ENCODE measurements around the gene TMPRSS11A. TPM values are rescaled to one million over a fixed set of nuclear protein-coding genes. Genes with fewer than 3 reads are reported as not detected.

TMPRSS11A gene
- total RNA-seq, 3 donors from 2014 or later = not detected

DNA sequence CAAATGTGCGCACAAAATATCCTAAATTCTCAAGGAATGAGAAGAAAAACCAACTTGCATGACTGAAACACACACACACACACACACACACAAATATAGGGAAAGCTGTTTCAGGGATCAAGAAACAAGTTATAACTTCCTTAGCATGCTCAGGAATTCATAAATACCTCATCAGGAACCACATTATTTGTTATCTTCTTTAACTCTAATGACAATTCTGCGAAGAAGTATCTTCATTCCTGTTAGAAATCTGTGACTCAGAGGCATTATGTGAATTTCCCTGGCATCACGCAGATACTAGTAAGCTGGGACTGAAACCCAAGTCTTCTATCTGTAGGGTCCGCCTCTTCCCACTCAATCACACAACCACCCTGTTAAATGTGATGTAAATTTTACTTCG, 30.3 kb downstream of the TMPRSS11A start:
- peaks cover 5% of the 10 kb centered on the region for H3K27me3 Mint-ChIP-seq (ENCODE audit: low read depth)
- DNase-seq (no peak), ATAC-seq (no peak)

DNA sequence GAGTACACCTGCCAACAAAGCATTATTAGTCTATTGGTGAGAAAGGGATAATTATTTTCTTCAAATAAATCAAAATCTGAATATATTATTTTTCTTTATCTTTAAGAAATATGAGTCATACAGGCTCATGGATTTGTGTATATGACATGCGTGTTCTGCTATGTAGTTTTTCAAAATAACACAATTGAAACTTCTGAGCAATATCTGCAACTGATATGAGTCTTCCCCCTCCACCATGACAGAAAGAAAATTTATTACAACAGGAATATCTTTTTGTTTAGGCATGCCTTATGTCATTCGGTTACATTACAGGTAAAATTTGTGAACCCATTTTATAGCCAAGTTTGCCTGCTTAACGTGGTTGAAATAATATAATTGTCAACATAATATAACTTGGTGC, 32.0 kb downstream of the TMPRSS11A start:
- DNase-seq (no peak), ATAC-seq (no peak)
- Mint-ChIP-seq H3K36me3 (ENCODE audit: insufficient read depth) (no peaks in the 10 kb centered on the region), H3K9me3 (no peaks in the 10 kb centered on the region), H3K27me3 (ENCODE audit: low read depth) (peaks cover 5% of the 10 kb centered on the region), H3K4me1 (ENCODE audit: low read depth) (no peaks in the 10 kb centered on the region), H3K4me3 (no peak overlapping the region)

More for the DNA sequence above, 30.3 kb downstream of the TMPRSS11A start:
- Mint-ChIP-seq H3K4me1 (ENCODE audit: low read depth) (no peaks in the 10 kb centered on the region), H3K4me3 (no peak overlapping the region), H3K36me3 (ENCODE audit: insufficient read depth) (no peaks in the 10 kb centered on the region), H3K9me3 (no peaks in the 10 kb centered on the region)

DNA sequence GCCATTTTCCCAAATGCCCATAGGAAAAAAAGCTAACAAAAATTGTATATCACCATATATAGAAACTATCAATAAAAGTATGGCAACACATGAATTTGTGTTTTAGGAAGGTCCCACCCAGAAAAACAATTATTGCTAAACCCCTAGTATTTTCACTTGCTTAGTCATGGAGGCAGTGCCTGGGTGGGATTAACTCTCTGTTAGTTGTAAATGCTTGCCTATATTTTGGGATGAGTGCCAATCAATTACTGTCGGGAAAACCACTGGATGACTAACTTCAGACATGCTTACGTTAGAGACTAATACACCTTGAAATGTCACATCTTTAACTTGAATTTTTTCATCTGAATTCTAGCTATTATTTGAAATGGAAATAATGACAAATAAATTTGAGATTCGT, 33.9 kb downstream of the TMPRSS11A start:
- H3K27me3 Mint-ChIP-seq (ENCODE audit: low read depth) = peaks cover 5% of the 10 kb centered on the region
- no peaks in the 10 kb centered on the region for H3K4me1 Mint-ChIP-seq (ENCODE audit: low read depth)
- H3K4me3 Mint-ChIP-seq = no peak overlapping the region

DNA sequence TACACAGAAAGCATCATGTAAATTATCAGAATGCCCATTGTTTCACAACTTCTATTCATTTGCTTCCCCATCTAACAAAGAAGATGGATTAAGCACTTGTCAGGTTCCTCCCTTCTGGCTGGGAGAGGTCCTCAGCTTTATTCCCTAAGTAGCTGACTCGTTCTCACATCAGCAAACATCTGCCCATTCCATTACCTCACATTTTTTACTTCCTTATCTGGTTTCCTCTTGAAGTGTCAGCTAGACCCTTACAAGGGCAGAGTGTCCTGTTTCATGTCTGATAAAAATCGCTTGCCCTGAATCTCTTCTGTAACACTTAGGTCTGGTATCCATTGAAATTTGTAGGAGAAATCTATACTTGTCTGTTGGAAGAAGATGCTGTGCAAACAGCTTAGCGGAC, 34.7 kb downstream of the TMPRSS11A start:
- Mint-ChIP-seq H3K36me3 (ENCODE audit: insufficient read depth) (no peaks in the 10 kb centered on the region), H3K27me3 (ENCODE audit: low read depth) (peaks cover 5% of the 10 kb centered on the region), H3K4me3 (no peak overlapping the region), H3K9me3 (peaks cover 5% of the 10 kb centered on the region), H3K4me1 (ENCODE audit: low read depth) (no peaks in the 10 kb centered on the region)
- no peak for DNase-seq
- ATAC-seq = no peak

More for the DNA sequence above, 33.9 kb downstream of the TMPRSS11A start:
- H3K9me3 Mint-ChIP-seq = peaks cover 2% of the 10 kb centered on the region
- DNase-seq (no peak), ATAC-seq (no peak)
- no peaks in the 10 kb centered on the region for H3K36me3 Mint-ChIP-seq (ENCODE audit: insufficient read depth)

DNA sequence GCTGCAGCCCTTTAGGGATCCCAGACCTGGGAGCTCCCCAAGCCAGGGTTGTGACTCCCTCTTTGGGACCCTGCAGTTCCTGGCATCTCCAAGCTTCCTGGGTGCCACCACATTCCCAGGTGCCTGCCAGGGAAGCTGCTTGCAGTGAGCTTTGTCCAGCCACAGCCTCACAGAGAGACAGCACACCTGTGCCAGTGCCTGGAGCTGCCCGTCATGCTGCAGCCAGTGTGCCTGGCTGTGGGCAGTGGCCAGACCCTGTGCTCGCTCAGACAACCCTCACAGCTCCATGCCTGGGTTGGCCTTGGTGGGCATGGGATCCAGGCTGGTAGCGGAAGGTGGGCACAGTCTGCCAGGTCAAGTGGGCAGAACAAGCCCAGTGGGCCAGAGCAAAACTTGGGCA, 36.0 kb downstream of the TMPRSS11A start:
- Mint-ChIP-seq H3K36me3 (ENCODE audit: insufficient read depth) (no peaks in the 10 kb centered on the region), H3K27me3 (ENCODE audit: low read depth) (peaks cover 3% of the 10 kb centered on the region), H3K4me1 (ENCODE audit: low read depth) (no peaks in the 10 kb centered on the region), H3K4me3 (no peak overlapping the region), H3K9me3 (peaks cover 5% of the 10 kb centered on the region)
- no peak for DNase-seq
- ATAC-seq = no peak

DNA sequence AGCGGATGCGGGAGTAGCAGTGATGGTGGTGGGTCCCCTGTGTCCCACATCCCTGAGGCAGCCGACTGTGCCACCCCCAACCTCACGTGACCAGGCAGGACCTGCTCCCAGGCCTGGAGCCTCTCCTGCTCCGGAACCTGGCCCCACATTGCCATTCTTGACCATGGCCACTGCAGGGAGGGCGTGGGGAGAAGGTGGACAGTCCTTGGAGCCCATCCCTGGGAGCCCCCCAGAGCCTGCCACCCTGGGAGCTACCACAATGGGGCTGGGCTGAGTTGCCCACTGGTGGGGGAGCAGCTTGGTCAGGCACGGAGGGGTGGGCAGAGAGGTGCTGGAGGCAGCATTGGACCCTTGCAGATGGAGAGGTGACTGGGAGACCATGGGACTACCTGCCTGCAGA, 36.8 kb downstream of the TMPRSS11A start:
- H3K4me1 Mint-ChIP-seq (ENCODE audit: low read depth) = no peaks in the 10 kb centered on the region
- ATAC-seq = no peak
- no peak overlapping the region for H3K4me3 Mint-ChIP-seq
- DNase-seq = no peak
- H3K9me3 Mint-ChIP-seq = peaks cover 5% of the 10 kb centered on the region
- peaks cover 3% of the 10 kb centered on the region for H3K27me3 Mint-ChIP-seq (ENCODE audit: low read depth)
- no peaks in the 10 kb centered on the region for H3K36me3 Mint-ChIP-seq (ENCODE audit: insufficient read depth)

DNA sequence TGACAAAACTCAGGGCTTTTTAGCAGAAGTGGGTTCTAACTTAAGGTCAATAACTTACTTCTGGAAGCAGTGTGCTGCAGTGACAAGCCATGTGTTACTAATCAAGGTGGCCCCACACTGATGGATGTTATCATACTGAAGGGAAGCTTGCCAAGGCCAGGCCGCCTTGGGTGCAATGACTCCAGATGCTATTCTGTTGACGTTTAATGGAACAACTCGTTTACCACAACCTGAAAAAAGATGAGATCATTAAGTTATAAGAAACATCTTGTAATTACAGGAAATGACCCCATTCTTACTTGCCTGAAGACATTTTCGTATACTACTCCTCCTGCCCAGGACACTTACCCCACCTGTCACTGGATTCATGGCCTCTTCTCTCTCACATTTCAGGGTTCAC, 40.6 kb downstream of the TMPRSS11A start:
- no peaks in the 10 kb centered on the region for H3K36me3 Mint-ChIP-seq (ENCODE audit: insufficient read depth)
- no peaks in the 10 kb centered on the region for H3K4me1 Mint-ChIP-seq (ENCODE audit: low read depth)
- no peak overlapping the region for H3K4me3 Mint-ChIP-seq
- peaks cover 5% of the 10 kb centered on the region for H3K9me3 Mint-ChIP-seq
- DNase-seq = no peak
- H3K27me3 Mint-ChIP-seq (ENCODE audit: low read depth) = peaks cover 2% of the 10 kb centered on the region
- ATAC-seq = no peak

DNA sequence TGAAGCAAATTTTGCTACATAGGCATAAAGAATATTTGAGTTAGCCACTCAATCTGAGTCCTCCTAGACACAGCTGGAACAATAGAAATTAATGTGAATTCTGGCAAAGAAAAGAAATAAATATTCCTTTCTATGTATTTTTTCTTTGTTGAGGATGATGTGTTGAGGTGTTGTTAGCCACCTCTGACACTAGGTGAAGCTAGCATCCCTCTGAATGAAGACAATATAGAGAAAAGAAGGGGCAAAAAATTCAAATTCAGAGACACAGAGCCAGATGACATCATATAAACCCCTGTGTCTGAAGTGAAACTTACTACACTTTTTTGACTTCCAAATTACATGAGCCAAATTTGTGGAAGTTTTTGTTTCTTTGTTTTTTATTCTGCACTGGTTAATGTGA, 44.9 kb downstream of the TMPRSS11A start:
- Mint-ChIP-seq H3K4me3 (no peak overlapping the region), H3K27me3 (ENCODE audit: low read depth) (peaks cover 2% of the 10 kb centered on the region), H3K36me3 (ENCODE audit: insufficient read depth) (no peaks in the 10 kb centered on the region), H3K9me3 (no peaks in the 10 kb centered on the region), H3K4me1 (ENCODE audit: low read depth) (no peaks in the 10 kb centered on the region)
- ATAC-seq = no peak
- DNase-seq = no peak

DNA sequence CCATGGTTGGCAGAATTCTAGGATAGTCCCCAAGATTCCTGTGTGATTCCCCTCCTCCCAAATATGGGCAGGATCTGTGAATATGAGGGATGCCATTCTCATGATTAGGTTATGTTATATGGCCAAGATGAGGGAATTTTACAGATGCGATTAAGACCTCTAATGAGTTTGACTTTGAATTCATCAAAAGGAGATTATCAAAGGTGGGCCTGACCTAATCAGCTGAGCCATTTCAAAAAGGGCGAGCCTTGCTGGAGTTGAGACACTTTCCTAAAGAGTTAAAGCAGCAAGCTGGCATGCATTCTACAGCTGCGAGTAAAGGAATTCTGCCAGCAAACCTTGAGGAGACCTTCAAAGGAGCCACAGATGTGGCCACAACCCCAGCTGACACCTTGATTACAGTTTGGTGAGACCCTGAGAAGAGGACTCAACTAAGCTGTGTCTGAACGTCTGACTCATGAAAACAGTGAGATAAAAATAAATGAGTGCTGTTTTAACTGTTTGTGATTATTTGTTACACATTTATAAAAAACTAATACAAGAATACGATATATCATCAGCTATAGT, 47.8 kb downstream of the TMPRSS11A start:
- ATAC-seq = no peak
- Mint-ChIP-seq H3K27me3 (ENCODE audit: low read depth) (peaks cover 5% of the 10 kb centered on the region), H3K9me3 (no peaks in the 10 kb centered on the region)

DNA sequence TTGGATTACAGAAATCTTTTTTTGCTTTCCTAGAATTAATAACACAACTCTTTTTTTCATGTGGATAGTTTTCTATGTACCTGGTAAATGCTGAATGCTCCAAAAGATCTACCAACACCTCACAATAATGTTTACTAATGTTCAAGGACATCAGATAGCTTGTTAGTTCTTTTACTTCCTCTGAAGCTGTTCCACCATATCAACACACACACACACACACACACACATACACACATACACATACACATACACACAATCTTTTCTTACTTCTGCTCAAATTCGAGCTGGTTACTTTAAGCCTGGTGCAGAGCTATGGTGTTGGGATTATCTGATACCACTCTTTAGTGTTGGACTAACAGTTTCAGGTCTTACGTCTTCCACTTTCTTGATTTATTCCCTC, 51.2 kb downstream of the TMPRSS11A start:
- Mint-ChIP-seq H3K4me1 (ENCODE audit: low read depth) (no peaks in the 10 kb centered on the region), H3K27me3 (ENCODE audit: low read depth) (peaks cover 5% of the 10 kb centered on the region), H3K9me3 (no peaks in the 10 kb centered on the region), H3K4me3 (no peak overlapping the region), H3K36me3 (ENCODE audit: insufficient read depth) (no peaks in the 10 kb centered on the region)
- no peak for DNase-seq
- ATAC-seq = no peak

More for the DNA sequence above, 47.8 kb downstream of the TMPRSS11A start:
- Mint-ChIP-seq H3K4me3 (no peak overlapping the region), H3K36me3 (ENCODE audit: insufficient read depth) (no peaks in the 10 kb centered on the region), H3K4me1 (ENCODE audit: low read depth) (no peaks in the 10 kb centered on the region)
- DNase-seq = no peak

DNA sequence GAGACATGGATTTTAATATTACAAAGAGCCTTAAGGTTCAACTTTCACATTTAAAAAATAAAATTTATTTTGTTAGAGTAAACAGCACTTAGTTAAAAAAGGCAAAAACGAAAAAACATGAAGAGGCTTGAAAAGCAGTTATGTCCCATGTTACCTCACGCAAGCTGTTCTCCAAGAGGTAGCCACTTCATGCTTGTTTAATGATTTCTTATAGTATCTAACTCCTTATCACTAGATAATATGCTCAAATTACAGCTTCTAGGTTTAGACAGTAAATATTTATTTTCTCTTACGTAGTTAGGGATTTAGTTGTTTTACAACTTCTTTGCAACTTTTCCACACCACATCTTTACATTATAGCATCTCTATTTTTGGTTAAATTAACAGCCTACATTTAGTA, 51.7 kb downstream of the TMPRSS11A start:
- no peak overlapping the region for H3K4me3 Mint-ChIP-seq
- H3K9me3 Mint-ChIP-seq = no peaks in the 10 kb centered on the region
- DNase-seq = no peak
- H3K4me1 Mint-ChIP-seq (ENCODE audit: low read depth) = no peaks in the 10 kb centered on the region
- H3K27me3 Mint-ChIP-seq (ENCODE audit: low read depth) = peaks cover 5% of the 10 kb centered on the region
- no peaks in the 10 kb centered on the region for H3K36me3 Mint-ChIP-seq (ENCODE audit: insufficient read depth)
- ATAC-seq = no peak

DNA sequence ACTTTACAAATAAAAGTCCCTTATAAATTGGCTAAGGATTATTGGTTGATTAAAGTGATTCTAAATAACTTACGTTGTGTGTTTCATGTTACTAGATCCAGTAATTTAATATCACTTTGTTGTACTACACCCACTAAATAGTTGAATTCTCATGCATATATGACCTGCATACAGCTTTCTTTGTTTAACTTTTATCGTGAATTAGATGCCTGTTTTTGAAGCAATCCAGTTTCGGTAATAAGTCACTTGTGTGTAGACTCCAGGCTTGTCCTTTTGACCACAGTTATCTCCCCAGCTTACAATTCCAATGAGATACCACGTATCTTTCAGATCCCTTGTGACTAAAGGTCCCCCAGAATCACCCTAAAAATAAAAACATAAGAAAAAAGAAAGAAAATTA, 52.2 kb downstream of the TMPRSS11A start:
- Mint-ChIP-seq H3K9me3 (peaks cover 2% of the 10 kb centered on the region), H3K36me3 (ENCODE audit: insufficient read depth) (no peaks in the 10 kb centered on the region), H3K4me3 (no peak overlapping the region), H3K27me3 (ENCODE audit: low read depth) (peaks cover 5% of the 10 kb centered on the region), H3K4me1 (ENCODE audit: low read depth) (no peaks in the 10 kb centered on the region)
- no peak for DNase-seq
- no peak for ATAC-seq

DNA sequence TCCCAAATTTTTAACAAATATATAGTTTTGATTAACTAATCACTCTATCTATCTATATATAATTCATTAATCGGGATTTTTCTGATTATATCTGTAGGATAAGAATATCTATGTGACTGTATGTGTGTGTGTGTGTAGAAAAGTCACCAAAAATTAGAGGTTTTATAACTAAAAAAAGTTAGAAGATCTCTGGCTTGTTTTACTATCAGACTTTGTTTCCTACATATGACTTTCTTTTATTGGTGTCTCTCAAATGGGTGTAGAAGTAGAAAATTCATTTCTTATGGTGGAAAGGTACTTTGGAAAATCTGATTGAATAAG, 52.7 kb downstream of the TMPRSS11A start:
- ATAC-seq (no peak), DNase-seq (no peak)
- peaks cover 5% of the 10 kb centered on the region for H3K27me3 Mint-ChIP-seq (ENCODE audit: low read depth)
- H3K4me1 Mint-ChIP-seq (ENCODE audit: low read depth) = no peaks in the 10 kb centered on the region
- H3K9me3 Mint-ChIP-seq = peaks cover 8% of the 10 kb centered on the region
- H3K36me3 Mint-ChIP-seq (ENCODE audit: insufficient read depth) = no peaks in the 10 kb centered on the region
- H3K4me3 Mint-ChIP-seq = no peak overlapping the region

DNA sequence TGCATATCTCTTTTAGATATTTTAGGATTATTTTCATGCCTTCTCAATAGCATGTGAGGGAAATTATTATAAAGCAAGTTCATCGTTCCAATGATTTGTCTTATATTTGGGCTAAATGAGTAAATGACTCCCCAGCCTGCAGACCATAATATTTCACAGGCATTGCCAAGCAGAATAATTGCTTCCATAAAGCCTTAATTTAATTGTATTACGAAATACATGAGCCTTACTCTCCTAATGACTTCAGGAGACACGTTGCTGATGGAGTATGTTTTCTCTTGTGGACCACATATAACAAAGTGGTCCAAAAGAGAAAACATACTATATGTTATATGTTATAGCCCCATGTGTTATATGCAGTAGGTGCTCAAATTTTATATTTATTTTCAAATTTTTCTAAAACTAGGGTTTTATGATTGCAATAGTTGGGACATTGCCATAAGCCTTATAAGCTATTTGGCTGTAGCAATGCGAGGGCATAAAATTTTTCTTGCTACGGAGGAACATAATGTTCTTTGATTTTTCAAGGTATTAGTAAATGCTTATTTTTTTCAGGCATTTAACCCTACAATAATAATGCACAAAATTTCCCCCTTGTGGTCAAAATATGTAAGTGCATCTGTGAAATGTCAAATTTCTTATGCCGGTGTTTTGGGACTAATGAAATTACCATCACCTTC, 53.2 kb downstream of the TMPRSS11A start:
- peaks cover 5% of the 10 kb centered on the region for H3K27me3 Mint-ChIP-seq (ENCODE audit: low read depth)
- no peak overlapping the region for H3K4me3 Mint-ChIP-seq
- no peaks in the 10 kb centered on the region for H3K4me1 Mint-ChIP-seq (ENCODE audit: low read depth)
- DNase-seq = no peak
- H3K9me3 Mint-ChIP-seq = peaks cover 9% of the 10 kb centered on the region
- H3K36me3 Mint-ChIP-seq (ENCODE audit: insufficient read depth) = no peaks in the 10 kb centered on the region
- no peak for ATAC-seq

DNA sequence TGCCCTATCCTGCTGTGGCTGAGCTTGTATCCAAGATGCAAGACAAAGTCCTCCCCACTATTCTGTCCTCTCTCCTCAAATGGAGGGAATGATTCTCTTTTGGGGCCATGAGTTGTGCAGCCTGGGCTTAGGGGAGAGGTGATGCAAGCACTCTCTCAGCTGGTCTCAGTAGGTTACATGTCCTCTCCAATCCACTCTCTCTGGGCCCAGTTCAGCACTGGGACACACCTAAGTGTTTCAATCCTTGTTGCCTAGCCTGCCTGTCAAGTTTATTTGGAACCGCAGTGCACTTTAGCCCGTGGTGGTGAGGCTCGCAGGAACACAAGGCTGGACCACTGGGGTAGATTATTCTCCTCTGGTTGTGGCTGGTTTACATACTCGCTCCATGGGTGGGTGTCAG, 55.6 kb downstream of the TMPRSS11A start:
- DNase-seq = no peak
- no peak for ATAC-seq
- Mint-ChIP-seq H3K4me1 (ENCODE audit: low read depth) (no peaks in the 10 kb centered on the region), H3K9me3 (peaks cover 9% of the 10 kb centered on the region), H3K36me3 (ENCODE audit: insufficient read depth) (no peaks in the 10 kb centered on the region), H3K27me3 (ENCODE audit: low read depth) (peaks cover 5% of the 10 kb centered on the region), H3K4me3 (no peak overlapping the region)
